ENCODE data around the gene ITGB5.
"Not testable (repeated sequence)": the region's sequence is repeated elsewhere in the genome, so short reads cannot be mapped to it uniquely, and the experiment has no call there.

Gene ITGB5

DNA sequence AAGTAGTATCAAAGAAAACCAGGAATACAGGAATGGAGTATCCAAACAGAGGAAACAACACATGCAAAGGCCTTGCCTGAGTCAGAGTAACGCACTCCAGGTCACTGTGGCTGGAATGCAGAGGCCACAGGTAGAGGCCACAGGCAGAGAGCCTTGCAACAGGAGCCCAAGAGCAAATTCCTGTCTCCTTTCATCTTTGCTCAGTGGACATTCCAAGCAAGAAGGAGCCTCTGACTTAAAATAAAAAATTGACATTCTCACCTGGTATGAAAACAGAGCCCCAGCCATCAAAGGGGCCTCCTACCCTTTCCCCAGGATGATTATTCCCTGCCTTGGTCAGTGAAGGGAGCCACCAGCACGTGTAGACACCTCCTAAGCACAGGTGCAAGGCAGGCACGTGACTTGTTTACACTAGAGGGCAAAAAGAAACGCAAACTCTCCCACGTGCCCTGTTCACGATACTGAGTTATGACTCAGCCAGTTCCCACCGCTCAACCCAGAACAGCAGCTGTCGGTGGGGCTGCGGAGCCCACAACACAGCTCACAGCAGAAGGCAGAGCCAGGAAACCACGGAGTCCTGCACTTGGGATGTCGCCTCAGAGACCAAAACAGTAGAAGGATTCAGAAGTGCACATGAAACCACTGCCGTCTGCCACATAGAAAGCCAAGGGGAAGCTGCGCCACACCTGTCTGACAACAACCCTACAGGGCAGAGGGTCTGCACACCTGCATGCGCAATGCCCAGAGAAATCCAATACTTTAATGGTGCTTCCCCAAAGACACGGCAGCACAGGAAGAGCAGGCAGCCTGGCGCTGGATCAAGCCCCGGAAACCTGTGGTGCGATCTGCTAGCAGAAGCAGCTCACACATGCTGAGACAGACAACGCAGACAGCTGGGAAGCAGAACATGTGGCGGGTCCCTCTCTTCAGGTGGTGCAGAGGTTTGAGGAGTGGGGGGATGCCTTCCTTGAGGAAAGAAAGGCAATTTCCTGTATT, 52.1 kb downstream of the ITGB5 start:
- no peak for DNase-seq (ENCODE audit: low read depth)

DNA sequence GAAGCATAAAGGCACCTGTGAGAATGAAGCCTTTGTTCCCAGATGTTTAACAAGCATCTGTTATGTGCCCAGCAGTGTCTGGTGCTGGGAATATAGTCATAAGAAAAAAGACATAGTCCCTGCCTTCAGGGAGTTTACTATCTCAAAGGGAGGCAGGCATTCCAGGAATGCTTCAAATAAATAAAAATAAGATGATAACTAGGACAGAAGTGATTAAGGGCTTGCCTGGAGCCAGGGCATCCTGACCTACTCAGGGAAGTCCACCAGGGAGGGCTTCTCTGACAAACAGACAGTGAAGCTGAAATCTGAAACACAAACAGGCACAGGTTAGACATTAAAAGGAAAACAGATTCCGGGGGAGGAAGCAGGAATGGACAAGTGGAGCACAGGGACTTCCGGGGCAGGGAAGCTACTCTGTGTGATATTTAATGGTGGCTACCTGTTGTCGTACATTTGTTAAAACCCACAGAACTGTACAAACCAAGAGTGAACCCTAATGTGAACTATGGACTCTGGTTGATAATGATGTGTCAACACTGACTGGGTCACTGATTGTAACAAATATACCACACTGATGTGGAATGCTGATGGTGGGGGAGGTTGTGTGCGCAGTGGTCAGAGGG, 53.3 kb downstream of the ITGB5 start:
- no peak for DNase-seq (ENCODE audit: low read depth)

DNA sequence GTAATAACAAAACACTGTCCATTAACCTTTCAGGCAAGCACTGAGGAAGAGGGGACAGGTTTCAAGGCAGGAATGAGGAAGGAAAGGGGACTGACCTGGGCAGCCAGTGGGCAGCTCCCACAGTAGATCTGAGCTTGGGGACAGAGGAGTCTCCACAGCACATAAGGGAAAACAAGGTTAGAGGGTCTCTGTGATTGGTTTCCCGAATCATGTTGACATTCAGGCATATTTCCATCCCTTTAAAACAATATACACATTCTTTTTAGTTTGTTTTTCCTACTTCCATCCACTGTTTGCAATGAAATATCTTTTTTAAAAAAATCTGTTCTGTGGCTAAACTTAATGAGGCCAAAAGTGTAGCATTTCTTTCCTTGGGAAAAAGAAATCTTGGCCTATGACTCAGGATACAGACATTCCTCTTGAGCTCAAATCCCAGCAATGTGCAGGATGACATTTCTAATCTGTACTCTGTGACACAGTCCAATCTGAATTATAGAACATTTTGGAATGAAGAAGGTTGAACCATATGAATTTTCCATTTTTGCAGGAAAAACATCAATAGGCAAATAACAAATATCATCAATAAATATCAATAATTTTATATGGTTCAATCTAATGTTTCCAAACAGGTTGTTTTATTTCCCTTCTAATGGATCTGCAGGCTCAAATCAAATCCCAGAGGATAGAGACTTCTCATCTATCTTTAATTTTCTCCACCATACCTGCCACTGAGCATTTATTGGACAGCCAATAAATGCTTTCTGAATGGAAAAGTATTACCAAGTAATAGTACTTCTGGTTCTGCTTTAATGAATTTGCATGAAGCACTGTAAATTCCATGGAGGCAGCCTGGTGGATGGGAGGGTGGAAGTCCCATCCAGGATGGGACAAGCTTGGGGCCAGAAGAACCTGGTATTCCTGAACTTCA, 54.1 kb downstream of the ITGB5 start:
- DNase-seq (ENCODE audit: low read depth): no peak

DNA sequence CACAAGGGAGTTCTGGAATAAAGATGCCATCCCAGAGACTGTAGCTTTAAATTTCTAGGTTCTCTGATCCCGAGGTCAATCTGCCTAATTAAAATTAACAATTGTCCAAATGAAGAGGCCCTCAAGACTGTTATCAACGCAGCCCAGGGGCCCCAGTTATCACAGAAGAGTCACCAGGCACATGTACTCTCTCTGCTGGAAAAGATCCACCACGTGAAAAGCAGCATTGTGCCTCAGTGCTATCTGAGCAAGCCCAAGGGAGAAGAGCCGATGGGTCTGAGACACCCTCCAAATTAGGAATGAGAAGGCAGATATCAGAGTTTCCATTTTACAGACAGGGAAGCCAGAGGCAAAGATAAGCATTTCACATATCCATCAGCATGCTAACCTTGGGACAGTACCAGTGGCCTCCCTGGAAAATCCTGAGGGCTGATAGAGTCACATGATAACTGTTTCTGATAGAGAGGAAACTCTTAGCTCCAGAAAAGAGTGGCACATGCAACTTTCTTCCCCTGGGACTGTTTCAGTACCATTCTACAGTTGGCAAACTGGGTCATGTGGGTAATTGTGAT, 55.5 kb downstream of the ITGB5 start:
- DNase-seq (ENCODE audit: low read depth): no peak

DNA sequence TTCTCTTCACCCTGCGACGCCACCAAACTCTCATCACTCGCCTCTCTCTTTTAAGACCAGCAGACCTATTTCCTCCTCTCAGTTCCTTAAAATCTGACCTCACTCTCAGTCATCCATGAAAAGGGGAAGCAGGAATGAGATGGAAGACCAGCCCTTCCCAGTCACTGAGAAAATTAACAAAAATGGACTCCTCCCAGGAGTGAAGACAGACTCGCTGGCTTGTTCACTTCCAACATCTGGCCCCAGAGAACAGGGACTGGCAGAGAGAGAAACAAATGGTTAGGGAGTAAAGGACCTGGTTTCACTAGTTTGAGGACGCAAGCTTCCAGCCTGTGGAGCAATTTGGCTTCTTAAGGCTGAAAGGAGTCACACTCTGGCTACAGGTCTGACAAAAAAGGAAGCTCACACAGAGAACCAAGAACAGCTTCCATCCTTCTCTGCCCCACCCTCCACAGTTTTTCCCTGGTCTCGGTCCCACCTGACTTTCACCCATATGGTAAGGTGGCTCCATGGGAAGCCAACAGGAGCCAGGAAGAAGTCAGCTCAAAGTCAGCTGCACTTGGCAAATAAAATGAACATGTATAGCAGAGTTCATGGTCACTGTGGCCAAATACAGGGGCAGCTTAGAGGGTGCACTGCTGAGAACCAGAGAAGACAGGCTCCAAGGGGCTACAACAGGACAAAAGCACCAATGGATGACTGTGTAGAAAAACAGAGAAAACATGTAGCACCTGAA, 57.2 kb downstream of the ITGB5 start:
- DNase-seq (ENCODE audit: low read depth): no peak

DNA sequence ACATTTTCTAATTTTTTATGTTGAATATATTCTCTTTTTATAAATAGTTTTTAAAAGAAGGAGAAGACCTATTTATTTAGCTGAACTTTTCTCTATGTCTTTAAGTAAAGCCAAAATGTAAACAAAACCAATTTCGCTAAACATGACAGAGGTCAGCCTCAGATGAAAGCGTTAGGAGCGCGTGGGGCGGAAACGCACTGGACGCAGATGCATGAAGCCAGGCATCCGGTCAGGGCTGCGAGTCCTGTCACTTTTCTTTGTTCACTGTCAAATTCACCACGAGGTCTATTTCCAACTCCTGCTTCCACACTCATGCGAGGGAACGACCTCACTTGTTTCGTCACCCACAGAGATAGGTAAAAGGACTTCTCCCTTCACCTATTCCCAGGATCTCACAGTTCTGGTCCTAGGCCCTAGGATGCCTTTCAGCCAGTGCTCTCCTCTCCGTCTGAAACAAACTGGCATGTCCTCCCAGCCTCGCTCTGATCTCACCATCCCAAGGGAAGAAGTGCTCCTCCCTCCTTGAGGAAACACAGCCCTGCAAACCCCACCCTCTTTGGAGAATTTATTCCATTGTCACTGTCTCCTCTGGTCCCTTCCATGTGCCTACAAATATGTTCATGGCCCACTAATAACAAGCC, 57.9 kb downstream of the ITGB5 start:
- no peak for DNase-seq (ENCODE audit: low read depth)

DNA sequence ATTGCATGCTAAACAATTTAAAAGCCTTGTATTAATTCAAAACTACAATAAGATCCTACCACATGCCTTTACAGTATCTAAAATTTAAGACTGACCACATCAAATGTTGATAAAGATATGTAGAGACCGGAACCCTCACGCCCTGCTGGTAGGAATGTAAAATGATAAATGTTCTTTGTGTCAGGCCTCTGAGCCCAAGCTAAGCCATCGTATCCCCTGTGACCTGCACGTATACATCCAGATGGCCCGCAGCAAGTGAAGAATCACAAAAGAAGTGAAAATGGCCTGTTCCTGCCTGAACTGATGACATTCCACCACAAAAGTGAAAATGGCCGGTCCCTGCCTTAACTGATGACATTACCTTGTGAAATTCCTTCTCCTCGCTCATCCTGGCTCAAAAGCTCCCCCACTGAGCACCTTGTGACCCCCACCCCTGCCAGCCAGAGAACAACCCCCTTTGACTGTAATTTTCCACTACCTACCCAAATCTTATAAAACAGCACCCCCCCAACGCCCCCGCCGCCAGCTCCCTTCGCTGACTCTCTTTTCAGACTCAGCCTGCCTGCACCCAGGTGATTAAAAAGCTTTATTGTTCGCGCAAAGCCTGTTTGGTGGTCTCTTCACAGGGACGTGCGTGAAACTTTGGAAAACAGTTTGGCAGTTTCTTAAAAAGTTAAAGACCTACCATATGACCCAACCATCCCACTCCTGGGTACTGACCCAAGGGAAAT, 59.5 kb downstream of the ITGB5 start:
- DNase-seq (ENCODE audit: low read depth): not testable (repeated sequence)

DNA sequence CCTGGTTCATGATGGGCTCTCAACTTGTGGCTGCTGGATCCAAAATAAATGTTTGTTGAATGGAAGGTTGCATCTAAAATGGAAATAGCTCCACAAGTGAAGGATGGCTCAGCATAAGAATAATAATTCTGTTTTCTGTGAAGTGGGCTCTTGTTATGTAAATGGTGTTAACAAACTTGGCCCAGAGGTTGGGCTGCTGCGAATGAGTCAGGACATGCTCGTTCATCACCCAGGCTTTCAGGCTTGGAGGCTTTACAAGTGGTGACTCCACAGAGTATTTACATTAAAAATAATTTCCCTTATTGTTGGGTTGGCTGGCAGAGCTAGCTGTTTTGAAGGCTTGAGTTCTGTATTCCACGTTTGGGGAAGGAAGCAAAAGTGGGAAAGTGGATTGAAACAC, 60.5 kb downstream of the ITGB5 start:
- DNase-seq (ENCODE audit: low read depth): no peak

DNA sequence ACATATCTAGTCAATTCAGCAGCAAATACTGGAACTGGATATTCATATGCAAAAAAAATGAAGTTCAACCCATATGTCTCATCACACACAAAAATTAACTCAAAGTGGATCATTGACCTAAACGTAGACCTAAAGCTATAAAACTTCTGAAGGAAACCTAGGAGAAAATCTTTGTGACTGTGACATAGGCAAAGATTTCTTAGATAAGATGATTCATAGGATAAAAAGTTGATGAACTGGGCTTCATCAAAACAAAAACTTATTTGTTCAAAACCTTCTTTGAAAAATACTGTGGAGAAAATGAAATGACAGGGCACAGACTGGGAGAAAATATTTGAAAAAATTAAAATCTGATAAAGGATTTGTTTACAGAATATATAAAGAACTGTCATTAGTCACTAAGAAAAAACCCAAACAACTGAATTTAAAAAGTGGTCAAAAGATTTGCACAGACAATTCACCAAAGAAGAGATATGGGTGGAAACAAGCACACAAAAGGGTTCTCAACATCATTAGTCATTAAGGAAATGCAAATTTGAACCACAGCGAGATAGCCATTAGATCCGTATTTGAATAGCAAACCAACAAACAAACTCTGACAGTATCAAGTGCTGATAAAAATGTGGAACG, 62.8 kb downstream of the ITGB5 start:
- no peak for DNase-seq (ENCODE audit: low read depth)

DNA sequence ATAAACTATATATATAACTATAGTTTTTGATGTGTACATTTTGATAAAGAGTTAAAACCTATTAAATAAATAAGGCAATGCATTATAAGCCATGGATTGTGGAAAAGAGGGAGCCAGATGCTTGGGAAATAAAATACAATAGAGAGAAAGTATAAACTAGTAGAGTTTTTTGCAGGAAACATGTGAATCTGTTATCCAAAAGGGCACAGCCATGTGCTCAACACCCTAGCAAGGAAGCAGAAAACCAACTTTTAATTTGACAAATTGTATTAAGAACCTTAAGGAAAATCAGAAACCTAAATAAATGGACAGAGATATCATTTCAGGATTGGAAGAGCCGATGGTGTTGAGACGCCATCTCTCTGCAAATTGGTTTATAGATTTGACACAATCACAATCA, 63.5 kb downstream of the ITGB5 start:
- no peak for DNase-seq (ENCODE audit: low read depth)

DNA sequence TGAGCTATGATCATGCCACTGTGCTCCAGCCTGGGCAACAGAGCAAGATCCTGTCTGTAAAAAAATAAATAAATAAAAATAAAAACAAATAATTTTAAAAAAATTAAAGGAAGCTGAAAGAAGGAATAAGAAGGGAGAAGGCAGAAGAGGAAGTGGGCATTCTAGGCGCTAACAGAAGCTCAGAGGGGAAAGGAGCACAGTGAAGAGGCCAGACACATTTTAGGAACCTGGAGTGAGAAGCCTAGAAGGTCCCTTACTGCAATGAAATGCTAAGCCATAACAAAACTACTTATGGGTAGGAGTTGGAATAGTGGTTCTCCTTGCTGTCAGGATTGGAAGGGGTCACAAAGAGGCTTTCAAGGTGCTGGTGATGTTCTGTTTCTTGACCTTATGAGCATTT, 64.0 kb downstream of the ITGB5 start:
- DNase-seq (ENCODE audit: low read depth): no peak

DNA sequence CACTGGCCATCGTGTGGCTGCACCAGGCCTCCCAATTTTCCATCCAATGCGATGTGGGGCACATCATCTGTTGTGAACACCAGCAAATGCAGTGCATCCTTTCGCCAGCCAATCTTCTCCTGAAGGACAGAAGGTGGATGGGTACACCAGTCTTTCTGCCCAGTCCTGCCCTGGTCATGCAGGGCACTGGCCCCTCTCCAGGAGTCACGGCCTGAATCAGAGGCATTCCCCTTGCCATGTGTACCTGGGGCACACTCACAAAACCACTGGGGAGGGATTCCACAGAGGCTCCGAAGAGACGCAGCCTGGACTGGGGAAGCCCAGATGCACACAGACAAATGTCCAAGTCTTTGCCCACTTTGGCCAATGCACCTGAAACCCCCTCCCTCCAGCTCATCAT, 65.8 kb downstream of the ITGB5 start:
- DNase-seq (ENCODE audit: low read depth): no peak

DNA sequence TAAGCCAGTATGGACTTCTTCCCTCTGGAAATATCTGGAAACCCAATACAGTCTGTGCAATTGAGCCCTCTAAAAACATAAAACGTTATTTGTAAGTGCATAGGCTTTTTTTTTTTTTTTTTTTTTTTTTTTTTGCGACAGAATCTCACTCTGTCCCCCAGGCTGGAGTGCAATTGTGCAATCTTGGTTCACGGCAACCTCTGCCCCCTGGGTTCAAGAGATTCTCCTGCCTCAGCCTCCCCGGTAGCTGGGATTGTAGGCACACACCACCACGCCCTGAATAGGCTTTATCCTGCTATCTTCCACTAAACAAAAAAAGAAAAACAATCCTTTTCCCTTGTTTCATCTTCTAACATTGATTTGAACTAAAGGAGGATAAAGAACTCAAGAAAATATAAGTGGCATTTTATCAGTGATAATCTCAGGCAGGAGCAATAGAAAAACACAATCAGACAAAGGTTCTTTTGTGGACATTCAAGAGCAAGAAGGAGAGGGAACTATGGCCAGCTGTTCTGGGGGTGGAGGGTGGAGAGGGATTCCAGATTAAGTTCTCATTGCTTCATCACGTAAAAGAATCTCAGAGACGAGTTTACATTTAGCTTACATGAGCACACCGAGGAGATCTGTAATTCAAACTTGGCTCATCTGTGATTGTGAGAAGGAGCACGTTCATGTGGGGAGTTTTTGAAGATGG, 68.6 kb downstream of the ITGB5 start:
- DNase-seq (ENCODE audit: low read depth): no peak

DNA sequence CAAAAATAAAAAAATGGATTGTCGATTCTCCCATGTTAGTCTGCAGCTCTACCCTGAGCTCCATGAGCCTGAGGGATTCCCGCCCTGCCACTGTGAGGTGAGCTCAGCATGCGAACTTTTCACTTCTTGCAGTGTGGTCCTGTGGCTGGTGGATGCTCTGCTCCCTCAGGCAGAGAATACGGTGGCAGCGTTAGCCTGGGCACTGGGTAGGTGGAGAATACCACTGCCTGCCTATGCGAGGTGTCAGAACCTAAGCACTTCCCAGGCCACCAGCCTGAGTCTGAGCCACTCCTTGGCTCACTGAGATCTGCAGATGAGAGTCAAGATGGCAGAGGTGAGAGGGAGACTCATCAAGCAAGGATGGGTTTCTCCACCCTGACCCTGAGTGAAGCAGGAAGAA, 70.1 kb downstream of the ITGB5 start:
- no peak for DNase-seq (ENCODE audit: low read depth)

DNA sequence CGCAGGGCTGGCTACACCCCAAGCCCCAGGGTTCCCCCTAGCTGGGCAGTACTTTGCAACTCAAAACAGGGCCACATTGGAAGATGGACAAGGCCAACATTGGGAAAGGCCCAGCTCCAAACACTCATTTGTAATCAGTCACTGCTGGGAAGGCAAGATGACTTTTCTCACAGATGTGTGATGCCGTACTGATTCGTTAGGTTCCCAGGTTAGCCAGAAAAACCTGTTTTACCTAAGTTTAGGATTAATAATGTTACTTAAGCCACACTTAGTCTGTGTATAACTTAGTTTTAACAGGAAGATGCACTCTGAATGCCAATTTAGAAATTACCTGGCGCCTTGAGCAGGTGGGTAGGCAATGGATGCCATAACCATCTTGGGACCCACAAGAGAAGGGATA, 71.0 kb downstream of the ITGB5 start:
- DNase-seq (ENCODE audit: low read depth): no peak

DNA sequence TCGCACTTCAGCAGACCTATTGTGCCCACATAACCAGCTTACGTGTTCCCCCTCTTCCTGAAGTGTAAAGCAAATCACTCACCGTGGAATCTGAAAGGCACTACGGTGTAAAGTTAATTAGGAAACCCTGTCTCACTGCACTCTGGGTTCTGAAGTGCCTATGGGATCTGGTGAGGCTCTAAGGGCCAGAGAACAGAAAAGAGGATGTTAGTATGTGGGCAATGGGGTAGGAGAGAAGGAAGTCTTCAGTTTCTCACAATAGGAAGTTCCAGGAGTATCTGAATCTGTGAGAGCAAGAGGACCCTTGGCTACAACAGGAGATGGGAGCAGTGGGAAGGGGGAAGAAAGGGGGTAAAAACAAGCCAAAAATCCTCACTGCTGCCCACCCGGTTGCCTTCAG, 71.4 kb downstream of the ITGB5 start:
- no peak for DNase-seq (ENCODE audit: low read depth)

DNA sequence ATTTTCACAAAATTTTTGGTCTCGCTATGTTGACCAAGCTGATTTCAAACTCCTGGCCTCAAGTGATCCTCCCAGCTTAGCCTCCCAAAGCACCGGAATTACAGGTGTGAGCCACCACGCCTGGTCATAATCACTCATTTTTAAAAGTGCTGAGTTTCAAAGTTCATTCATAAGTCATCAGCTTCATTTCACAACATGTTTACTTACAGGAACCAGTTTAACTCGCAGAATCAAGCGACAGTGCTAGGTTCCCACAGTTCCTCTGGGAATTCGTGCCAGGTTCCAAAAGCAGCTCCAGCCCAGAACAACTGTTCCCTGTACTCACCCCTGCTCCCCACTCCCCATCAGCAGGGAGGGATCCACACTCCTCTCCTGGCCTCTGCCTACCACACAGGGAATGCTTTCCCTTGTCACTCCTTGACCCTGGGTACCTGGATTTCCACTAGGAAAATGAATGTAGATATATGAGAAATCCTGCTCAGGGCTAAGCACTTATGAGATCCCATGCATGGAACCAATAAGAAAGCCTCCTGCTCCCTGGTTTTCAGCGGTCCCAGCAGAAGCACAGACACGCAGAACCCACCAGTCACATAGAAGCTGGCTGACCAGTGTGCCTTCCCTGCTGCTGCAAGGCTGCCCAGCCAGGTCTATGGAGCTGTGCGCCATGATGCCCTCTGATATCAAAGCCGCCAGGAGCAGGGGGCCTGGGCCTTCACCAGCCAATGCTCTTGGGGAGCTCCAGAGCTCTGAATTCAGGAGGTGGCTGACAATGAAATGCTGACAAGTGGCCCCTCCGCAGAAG, 72.3 kb downstream of the ITGB5 start:
- no peak for DNase-seq (ENCODE audit: low read depth)

DNA sequence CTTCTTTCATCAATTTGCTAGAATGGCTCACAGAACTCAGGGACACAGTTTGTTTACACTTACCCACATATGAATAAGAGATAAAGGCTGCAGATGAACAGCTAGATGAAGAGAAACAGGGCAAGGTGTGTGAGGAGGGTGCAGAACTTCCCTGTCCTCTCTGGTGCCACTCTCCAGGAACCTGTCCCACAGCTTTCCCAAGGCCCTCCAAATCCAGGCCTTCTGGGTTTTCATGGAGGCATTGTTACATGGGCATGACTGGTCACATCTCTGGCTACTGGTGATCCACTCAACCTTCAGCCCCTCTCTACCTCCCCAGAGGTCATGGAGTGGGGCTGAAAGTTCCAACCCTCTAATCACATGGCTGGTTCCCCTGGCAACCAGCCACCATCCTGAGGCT, 73.6 kb downstream of the ITGB5 start:
- no peak for DNase-seq (ENCODE audit: low read depth)
